HG02588 (cell line): Measurements from ENCODE around the gene EIF1B.

Experiments used
- ATAC-seq: cut with Tn5 transposase; IDR thresholded peaks from one replicate; pipeline ENCODE4 v1.9.1; 2021; ENCODE audit warnings: mild to moderate bottlenecking, moderate library complexity; ENCODE audit not compliant: unreplicated experiment

The EIF1B gene

GRCh38 chr3:40308725-40309417 lies 636 bp upstream of the EIF1B start:
- no peak for ATAC-seq

- ATAC-seq = peak; percentile 27
Observed at GRCh38 chr3:40309925-40310695, 603 bp downstream of the EIF1B start.

DNA sequence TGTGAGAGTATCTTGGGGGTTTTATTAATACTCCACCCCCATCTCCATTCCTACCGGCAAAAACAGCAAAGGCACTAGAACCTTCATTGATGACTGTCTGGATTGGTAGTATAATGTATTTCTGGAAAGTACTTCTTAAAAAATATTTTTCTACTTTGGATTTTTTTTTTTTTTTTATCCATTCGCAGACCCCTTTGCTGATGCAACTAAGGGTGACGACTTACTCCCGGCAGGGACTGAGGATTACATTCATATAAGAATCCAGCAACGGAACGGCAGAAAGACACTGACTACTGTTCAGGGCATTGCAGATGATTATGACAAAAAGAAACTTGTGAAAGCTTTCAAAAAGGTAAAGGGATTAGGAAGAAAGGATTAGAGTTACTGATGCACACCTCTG lies 1.2 kb downstream of the EIF1B start:
- no peak for ATAC-seq

- no peak for ATAC-seq
Observed at GRCh38 chr3:40312661-40313226, 3.2 kb downstream of the EIF1B start.

DNA sequence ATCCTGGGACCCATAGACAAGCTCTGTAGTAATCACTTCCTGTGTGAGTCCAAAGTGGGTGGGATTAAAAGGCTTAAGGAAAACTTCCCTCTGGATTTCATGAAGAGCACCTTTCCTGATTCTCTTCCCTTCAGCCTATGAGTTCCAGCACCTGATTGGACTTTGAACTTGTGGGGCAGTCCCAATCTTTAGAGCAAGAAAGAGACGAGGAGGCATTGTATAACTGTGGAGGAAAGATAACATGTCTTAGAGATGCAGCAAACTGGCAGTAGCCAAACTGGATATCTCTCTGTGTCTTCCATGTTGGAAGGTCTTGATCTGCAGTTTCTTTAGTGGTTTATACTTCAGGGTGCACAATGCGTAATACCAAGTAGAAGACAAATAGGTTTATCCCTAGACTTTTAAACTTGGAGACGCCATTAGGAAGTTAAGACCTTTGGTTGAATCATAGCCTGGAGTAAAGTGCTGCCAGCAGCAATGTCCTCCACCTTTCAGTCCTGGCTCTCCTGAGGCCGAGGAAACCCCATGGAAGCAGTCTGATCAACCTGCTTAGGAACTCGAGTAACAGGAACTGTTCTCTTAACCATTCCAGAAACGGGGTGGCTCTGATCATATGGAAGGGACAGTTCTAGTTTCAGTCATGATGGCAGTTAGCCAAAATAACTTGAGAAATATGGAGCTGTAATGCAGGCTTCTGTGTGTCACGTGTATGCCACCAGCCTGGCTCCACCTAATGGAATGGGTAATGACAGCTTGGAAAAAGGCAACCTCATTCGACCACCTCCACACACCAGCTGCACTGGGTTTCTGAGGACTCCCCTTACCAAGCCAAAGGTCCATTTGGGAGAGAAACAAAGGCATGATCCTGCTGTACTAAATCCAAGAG lies 4.7 kb downstream of the EIF1B start:
- no peak for ATAC-seq

GRCh38 chr3:40317061-40317855 lies 7.8 kb downstream of the EIF1B start:
- ATAC-seq = no peak

DNA sequence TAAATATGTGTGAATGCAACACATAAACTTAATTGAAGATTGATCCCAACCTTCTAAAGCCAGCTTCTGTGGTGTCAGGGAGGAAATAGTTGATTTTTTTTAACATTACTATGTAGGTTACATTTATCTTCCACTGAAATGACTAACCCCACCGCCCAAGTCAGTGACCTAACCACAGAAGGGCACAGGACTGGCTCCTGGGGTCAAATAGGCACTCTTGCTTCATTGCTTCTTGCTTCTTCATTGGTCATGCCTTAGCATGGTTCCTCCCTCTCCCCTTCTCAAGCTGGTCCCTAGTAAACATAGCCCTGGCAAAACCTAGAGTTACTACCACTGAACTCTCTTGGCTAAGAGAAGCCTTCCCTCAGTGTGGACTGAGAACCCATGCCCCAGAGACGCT lies 12.3 kb downstream of the EIF1B start:
- no peak for ATAC-seq

- ATAC-seq = no peak
Observed at GRCh38 chr3:40323946-40324345, 14.4 kb downstream of the EIF1B start.

DNA sequence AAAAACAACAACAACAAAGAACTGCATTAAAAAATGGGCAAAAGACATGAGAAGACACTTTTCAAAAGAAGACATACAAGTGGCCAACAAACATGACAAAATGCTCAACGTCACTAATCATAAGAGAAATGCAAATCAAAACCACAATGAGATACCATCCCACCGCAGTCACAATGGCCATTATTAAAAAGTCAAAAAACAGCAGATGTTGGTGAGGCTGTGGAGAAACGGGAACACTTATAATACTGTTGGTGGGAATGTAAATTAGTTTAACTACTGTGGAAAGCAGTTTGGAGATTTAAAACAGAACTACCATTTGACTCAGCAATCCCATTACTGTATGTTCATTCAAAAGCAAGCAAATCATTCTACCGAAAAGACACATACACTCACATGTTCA lies 15.1 kb downstream of the EIF1B start:
- ATAC-seq = no peak

DNA sequence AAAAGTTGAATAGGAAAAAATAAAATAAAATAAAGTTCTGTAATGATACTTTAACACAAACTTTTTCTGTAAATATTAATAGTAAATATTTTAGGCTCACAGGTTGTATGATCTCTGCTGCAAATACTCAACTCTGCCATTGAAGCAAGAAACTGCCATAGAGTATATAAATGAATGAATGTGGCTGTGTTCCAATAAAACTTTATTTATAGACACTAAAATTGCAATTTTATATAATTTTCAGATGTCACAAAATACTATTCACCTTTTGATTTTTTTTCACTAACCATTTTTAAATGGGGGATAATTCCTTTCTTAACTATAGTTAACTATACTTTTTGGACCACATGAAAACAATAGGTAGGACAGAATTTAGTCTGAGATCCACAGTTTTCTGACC lies 16.0 kb downstream of the EIF1B start:
- ATAC-seq = no peak

- no peak for ATAC-seq
Observed at GRCh38 chr3:40328374-40328773, 18.9 kb downstream of the EIF1B start.

- ATAC-seq = no peak
Observed at GRCh38 chr3:40329071-40329470, 19.6 kb downstream of the EIF1B start.

DNA sequence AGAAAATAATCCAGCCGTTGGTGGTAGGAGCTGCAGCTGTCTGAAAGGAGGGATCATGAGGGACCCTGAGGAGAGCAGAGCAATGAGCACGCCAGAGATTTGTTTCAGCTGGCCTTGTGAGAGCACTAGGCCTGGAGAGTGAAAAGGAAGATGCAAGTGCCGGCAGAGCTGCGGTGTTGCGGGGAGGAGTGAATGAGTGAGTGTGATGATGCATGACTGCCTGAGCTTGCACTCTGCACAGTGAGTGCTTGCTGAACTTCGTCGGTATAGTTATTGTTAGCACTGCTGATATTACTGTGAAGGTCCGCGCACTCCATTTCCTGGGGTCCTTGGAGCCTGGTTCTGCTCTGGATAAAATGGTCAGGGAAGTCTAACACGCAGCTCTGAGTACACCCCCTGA lies 23.2 kb downstream of the EIF1B start:
- ATAC-seq = no peak

- ATAC-seq = no peak
Observed at GRCh38 chr3:40333416-40333815, 23.9 kb downstream of the EIF1B start.

DNA sequence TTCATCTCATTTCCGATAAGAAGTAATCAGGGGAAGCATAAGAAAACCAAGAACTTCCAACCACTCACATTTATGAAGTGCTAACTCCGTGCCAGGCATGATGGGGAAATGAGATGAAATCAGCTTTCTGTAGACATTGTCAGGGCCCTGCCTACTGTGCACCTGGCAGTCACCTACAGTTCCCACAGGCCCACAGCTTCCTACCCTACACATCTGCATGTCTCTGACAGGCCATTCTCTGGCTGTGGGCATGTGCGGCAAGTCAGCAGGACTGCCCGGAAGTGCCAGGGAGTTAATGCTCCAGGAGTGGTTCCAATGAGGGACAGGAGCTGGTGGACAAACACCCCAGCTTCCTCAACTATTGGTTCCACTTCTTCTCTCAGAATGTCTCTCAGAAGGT lies 24.3 kb downstream of the EIF1B start:
- no peak for ATAC-seq

DNA sequence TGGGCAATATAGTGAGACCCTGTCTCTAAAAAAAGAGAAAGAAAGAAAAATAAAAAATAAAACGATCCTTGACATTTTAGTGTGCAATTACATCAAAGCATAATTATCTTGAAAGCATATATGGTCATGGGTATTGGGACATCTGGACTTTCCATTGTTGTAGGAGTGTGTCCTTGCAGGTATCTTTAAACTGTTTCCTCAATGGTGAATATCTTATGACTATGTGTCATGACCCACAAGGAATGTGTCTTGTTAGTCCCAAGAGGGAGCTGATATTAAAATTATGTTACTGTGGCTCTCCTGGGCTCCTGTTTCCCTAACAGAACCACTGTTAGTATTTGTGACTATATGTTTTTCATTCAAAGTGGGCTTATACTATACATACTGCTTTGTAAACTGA lies 26.6 kb downstream of the EIF1B start:
- no peak for ATAC-seq

GRCh38 chr3:40336511-40337135 lies 27.1 kb downstream of the EIF1B start:
- no peak for ATAC-seq

DNA sequence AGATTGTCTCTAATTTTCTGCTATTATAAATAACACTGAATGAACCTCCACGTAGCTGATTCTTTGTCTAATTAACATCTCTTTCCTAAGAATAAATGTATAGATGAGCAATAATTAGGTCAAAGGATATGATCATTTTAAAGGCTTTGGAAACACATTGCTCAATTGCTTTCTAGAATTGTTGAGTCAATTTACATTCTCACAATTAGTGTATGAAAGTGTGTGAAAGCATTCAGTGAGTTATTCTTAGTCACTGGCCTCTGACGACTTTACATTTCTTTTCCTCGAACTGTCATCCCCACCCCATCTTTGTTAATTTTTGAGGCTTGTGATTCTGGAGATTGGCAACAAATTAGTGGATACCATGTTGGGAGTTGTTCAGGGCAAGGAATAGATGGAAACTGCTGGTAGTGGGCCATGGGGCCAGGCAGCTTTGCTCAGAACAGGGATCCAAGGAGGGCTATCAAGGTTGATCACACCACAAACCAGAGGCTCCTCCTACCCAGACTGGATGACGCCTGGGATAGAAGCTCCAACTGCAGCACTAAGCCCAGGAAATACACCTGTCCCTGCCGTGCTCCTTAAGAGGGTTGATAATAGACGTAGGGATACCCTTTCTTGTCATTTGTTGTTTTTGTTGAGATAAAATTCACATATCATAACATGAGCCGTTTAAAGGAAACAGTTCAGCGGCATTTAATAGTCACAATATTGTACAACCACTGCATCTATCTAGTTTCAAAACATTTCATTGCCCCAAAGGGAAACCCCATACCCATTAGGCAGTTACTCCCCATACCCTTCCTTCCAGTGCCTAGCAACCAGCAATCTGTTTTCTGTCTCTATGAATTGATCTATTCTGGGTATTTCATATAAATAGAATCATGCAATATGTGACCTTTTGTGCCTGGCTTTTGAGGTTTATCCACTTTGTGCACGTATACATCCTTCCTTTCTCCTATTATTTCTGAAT lies 27.9 kb downstream of the EIF1B start:
- ATAC-seq = no peak

DNA sequence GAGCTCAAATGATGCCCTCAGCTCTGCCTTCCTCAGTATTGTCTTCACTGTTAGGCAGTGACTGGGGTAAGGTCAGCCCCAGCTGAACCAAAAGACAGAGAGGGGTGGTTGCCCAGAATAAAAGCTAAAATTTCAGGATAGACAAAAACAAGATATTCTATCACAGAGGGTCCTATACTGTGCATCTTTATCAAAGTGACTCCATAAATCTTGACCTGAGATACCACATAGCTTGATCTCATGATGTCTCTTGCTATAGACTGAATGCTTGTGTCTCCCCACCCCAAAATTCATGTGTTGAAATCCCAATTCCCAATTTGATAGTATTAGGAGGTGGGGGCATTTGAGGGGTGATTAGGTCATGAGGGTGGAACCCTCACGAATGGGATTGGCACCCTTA lies 30.4 kb downstream of the EIF1B start:
- ATAC-seq = no peak
